ENCODE measurements around the gene VTI1A.

GRCh38 chr10:112821663-112822062 lies 374.6 kb downstream of the VTI1A start:
- TF ChIP-seq CTCF (IDR thresholded peaks at IDR 0.05) (no peak), POLR2A (IDR thresholded peaks at IDR 0.05) (no peak)

Measured in ovary (tissue), 3 donors.